IMR-90 (cell line): ENCODE measurements around the gene DERL3. TPM values are rescaled to one million over a fixed set of nuclear protein-coding genes. Genes with fewer than 3 reads are reported as not detected.

ENCODE experiments used
- ATAC-seq: fragments of 200-7000 bp; cut with Tn5 transposase; 2 replicates; pipeline ENCODE4 v1.9.1; 2020; ENCODE audit warnings: low read depth, mild to moderate bottlenecking, moderate library complexity
- BruUV-seq: library from RNA; stranded (reverse); fragments of 400-500 nt; replicated peaks from 2 replicates; lab custom pipeline; 2021; lab: Mats Ljungman, UMichigan
- CTCF ChIA-PET: fragments of 300-600 bp; formaldehyde crosslinking; extraction: SDS; loops from one replicate; lab custom pipeline; 2021; ENCODE audit warnings: antibody characterized with exemption; lab: Yijun Ruan, JAX
- POLR2A ChIA-PET: fragments of 300-600 bp; sonication (Branson Sonifier 250); formaldehyde crosslinking; loops from one replicate; lab custom pipeline; 2022; ENCODE audit warnings: antibody characterized with exemption; ENCODE audit not compliant: unreplicated experiment; lab: Charles Lee
- DNase-seq: peaks from one replicate; pipeline ENCODE4 v3.0.0; 2013
- H2AFZ ChIP-seq: replicated peaks from 2 replicates; pipeline ENCODE3; 2013; ENCODE audit warnings: low read length, mild to moderate bottlenecking; ENCODE audit not compliant: poor library complexity
- H2AK5ac ChIP-seq: 2 replicates; pipeline ENCODE4 v1.6.1; 2013; ENCODE audit warnings: low read depth, low read length, inconsistent platforms
- H2AK9ac ChIP-seq: replicated peaks from 2 replicates; pipeline ENCODE3; 2013; ENCODE audit warnings: mild to moderate bottlenecking, low read depth, low read length, moderate library complexity; ENCODE audit not compliant: poor library complexity
- H2BK120ac ChIP-seq: 2 replicates; pipeline ENCODE4 v1.6.1; 2013; ENCODE audit warnings: low read depth, low read length, inconsistent platforms
- H2BK15ac ChIP-seq: 3 replicates; pipeline ENCODE4 v1.6.1; 2013; ENCODE audit warnings: low read depth, low read length, inconsistent platforms
- H2BK20ac ChIP-seq: 2 replicates; pipeline ENCODE4 v1.6.1; 2013; ENCODE audit warnings: low read depth, mild to moderate bottlenecking, inconsistent platforms, low read length, moderate library complexity
- H2BK5ac ChIP-seq: 2 replicates; pipeline ENCODE4 v1.6.1; 2013; ENCODE audit warnings: mild to moderate bottlenecking, low read depth, low read length, inconsistent platforms; ENCODE audit not compliant: poor library complexity, severe bottlenecking
- H3K14ac ChIP-seq: replicated peaks from 2 replicates; pipeline ENCODE4 v1.6.1; 2013; ENCODE audit warnings: low read depth, low read length, inconsistent platforms
- H3K18ac ChIP-seq: 2 replicates; pipeline ENCODE4 v1.6.1; 2013; ENCODE audit warnings: low read depth, low read length, control low read depth
- H3K23ac ChIP-seq: 2 replicates; pipeline ENCODE4 v1.6.1; 2013; ENCODE audit warnings: low read depth, low read length, inconsistent platforms
- H3K27ac ChIP-seq: 2 replicates; pipeline ENCODE4 v1.5.1; 2013; ENCODE audit warnings: mild to moderate bottlenecking, control low read depth, low read length; ENCODE audit not compliant: insufficient read depth
- H3K27me3 ChIP-seq: 2 replicates; pipeline ENCODE4 v1.6.1; 2013; ENCODE audit warnings: low read length; ENCODE audit not compliant: control insufficient read depth, insufficient read depth
- H3K36me3 ChIP-seq: 2 replicates; pipeline ENCODE4 v1.6.1; 2013; ENCODE audit warnings: low read length, mixed read lengths; ENCODE audit not compliant: control insufficient read depth, insufficient read depth
- H3K4ac ChIP-seq: 2 replicates; pipeline ENCODE4 v1.6.1; 2013; ENCODE audit warnings: low read depth, low read length, inconsistent platforms
- H3K4me1 ChIP-seq: 2 replicates; pipeline ENCODE4 v1.6.1; 2013; ENCODE audit warnings: low read length, mixed read lengths; ENCODE audit not compliant: control insufficient read depth, insufficient read depth
- H3K4me2 ChIP-seq: 2 replicates; pipeline ENCODE4 v1.6.1; 2013; ENCODE audit warnings: low read depth, mild to moderate bottlenecking, control low read depth, low read length, moderate library complexity
- H3K4me3 ChIP-seq: 2 replicates; pipeline ENCODE4 v1.5.1; 2013; ENCODE audit warnings: low read depth, mild to moderate bottlenecking, control low read depth, low read length, moderate library complexity; ENCODE audit not compliant: insufficient read depth
- H3K56ac ChIP-seq: 2 replicates; pipeline ENCODE4 v1.6.1; 2013; ENCODE audit warnings: low read length, inconsistent platforms; ENCODE audit not compliant: insufficient read depth; ENCODE audit errors: extremely low read depth
- H3K79me1 ChIP-seq, 2 experiments: 2 replicates each; pipeline ENCODE4 v1.6.1; 2013; ENCODE audit warnings: low read length in 2 of 2, inconsistent platforms in 1 of 2, low read depth in 1 of 2
- H3K9ac ChIP-seq: 2 replicates; pipeline ENCODE4 v1.6.1; 2013; ENCODE audit warnings: low read depth, low read length, control low read depth
- H3K9me1 ChIP-seq: 2 replicates; pipeline ENCODE4 v1.6.1; 2013; ENCODE audit warnings: low read length, inconsistent platforms; ENCODE audit not compliant: insufficient read depth
- H3K9me3 ChIP-seq: 2 replicates; pipeline ENCODE4 v1.6.1; 2013; ENCODE audit warnings: low read length; ENCODE audit not compliant: control insufficient read depth, insufficient read depth
- H4K20me1 ChIP-seq: 2 replicates; pipeline ENCODE4 v1.6.1; 2013; ENCODE audit warnings: low read length, inconsistent platforms; ENCODE audit not compliant: insufficient read depth
- H4K5ac ChIP-seq: 2 replicates; pipeline ENCODE4 v1.6.1; 2013; ENCODE audit warnings: mild to moderate bottlenecking, low read depth, low read length, control low read depth
- H4K8ac ChIP-seq, 2 experiments: 2 replicates each; pipeline ENCODE4 v1.6.1; 2013; ENCODE audit warnings: low read depth in 2 of 2, low read length in 2 of 2, control low read depth in 1 of 2, inconsistent platforms in 1 of 2
- H4K91ac ChIP-seq: 2 replicates; pipeline ENCODE4 v1.6.1; 2013; ENCODE audit warnings: low read depth, low read length, inconsistent platforms; ENCODE audit not compliant: insufficient read depth
- BHLHE40 ChIP-seq: fragments of 150-350 bp; IDR thresholded peaks from 2 replicates; pipeline ENCODE4 v1.6.1; 2016; ENCODE audit warnings: mild to moderate bottlenecking, low read depth, low read length
- CEBPB ChIP-seq: IDR thresholded peaks from 2 replicates; pipeline ENCODE4 v1.6.1; 2012; ENCODE audit warnings: low read depth, low read length, improper control_type of control experiment
- CHD1 ChIP-seq: IDR thresholded peaks from 2 replicates; pipeline ENCODE4 v1.6.1; 2012; ENCODE audit warnings: low read depth, low read length, improper control_type of control experiment
- MAFK ChIP-seq: IDR thresholded peaks from 2 replicates; pipeline ENCODE4 v1.6.1; 2012; ENCODE audit warnings: low read depth, low read length, improper control_type of control experiment
- MAZ ChIP-seq: IDR thresholded peaks from 2 replicates; pipeline ENCODE4 v1.6.1; 2012; ENCODE audit warnings: low read depth, mild to moderate bottlenecking, low read length, improper control_type of control experiment, moderate library complexity, borderline replicate concordance
- MXI1 ChIP-seq: IDR thresholded peaks from 2 replicates; pipeline ENCODE4 v1.6.1; 2012; ENCODE audit warnings: low read depth, mild to moderate bottlenecking, low read length, moderate library complexity, borderline replicate concordance
- POLR2A ChIP-seq: IDR thresholded peaks from 2 replicates; pipeline ENCODE4 v1.6.1; 2012; ENCODE audit warnings: mild to moderate bottlenecking, low read depth, low read length
- RFX5 ChIP-seq: IDR thresholded peaks from 2 replicates; pipeline ENCODE4 v1.8.0; 2012; ENCODE audit warnings: low read depth, mild to moderate bottlenecking, low read length, moderate library complexity
- SMC3 ChIP-seq: fragments of 150-350 bp; IDR thresholded peaks from 2 replicates; pipeline ENCODE4 v1.6.1; 2016; ENCODE audit warnings: low read depth, mild to moderate bottlenecking, antibody characterized with exemption, low read length, moderate library complexity
- USF2 ChIP-seq: fragments of 150-350 bp; IDR thresholded peaks from 2 replicates; pipeline ENCODE4 v1.6.1; 2017; ENCODE audit warnings: mild to moderate bottlenecking, antibody characterized with exemption, low read length, low read depth
- WGBS, 2 experiments: methylation state at CpG; one replicate each; pipeline versions ENCODE4 v1.1.5 to v1.1.7; 2013; ENCODE audit warnings: missing lambda C conversion rate in 2 of 2; ENCODE audit not compliant: insufficient read length in 1 of 2; ENCODE audit errors: extremely low coverage in 2 of 2; 5-methylcytosine and 5-hydroxymethylcytosine counted together
- dilution Hi-C: fragments of 300-500 bp; cut with HindIII; formaldehyde crosslinking; loops from one replicate; pipeline ENCODE4 v1.14.3; 2018; ENCODE audit warnings: low sequenced_read_pairs; ENCODE audit not compliant: unreplicated experiment
- in situ Hi-C: fragments of 300-500 bp; cut with MboI; formaldehyde crosslinking; loops from 3 replicates; pipeline ENCODE4 v1.14.3; 2019; ENCODE audit warnings: low sequenced_read_pairs, inconsistent platforms, mixed read lengths
- intact Hi-C: fragments of 100-400 bp; cut with micrococcal nuclease; formaldehyde crosslinking; loops from 2 replicates; pipeline ENCODE4 v1.10.0; 2022
- polyA plus RNA-seq, 3 experiments: library from polyadenylated mRNA; depleted of rRNA; stranded (reverse); fragments of >200 nt; gene quantifications; 2 replicates each; pipeline ENCODE4 v1.2.3, GENCODE V29; 2012; ENCODE audit warnings: low replicate concordance in 1 of 3
- total RNA-seq: library from RNA; depleted of rRNA; stranded (reverse); fragments of >200 nt; gene quantifications from 2 replicates; pipeline ENCODE4 v1.2.3, GENCODE V29; 2012
- TF ChIP-seq, protein P1 (sequence below): conservative IDR thresholded peaks from 2 replicates; pipeline ENCODE4 v1.5.1; 2012; ENCODE audit warnings: mild to moderate bottlenecking, low read depth, low read length, improper control_type of control experiment

DERL3 gene
- total and polyA plus RNA-seq, 2 of the 4 experiments (the other 2 are of a cell fraction) = 0.18 to 0.62 TPM

DNA sequence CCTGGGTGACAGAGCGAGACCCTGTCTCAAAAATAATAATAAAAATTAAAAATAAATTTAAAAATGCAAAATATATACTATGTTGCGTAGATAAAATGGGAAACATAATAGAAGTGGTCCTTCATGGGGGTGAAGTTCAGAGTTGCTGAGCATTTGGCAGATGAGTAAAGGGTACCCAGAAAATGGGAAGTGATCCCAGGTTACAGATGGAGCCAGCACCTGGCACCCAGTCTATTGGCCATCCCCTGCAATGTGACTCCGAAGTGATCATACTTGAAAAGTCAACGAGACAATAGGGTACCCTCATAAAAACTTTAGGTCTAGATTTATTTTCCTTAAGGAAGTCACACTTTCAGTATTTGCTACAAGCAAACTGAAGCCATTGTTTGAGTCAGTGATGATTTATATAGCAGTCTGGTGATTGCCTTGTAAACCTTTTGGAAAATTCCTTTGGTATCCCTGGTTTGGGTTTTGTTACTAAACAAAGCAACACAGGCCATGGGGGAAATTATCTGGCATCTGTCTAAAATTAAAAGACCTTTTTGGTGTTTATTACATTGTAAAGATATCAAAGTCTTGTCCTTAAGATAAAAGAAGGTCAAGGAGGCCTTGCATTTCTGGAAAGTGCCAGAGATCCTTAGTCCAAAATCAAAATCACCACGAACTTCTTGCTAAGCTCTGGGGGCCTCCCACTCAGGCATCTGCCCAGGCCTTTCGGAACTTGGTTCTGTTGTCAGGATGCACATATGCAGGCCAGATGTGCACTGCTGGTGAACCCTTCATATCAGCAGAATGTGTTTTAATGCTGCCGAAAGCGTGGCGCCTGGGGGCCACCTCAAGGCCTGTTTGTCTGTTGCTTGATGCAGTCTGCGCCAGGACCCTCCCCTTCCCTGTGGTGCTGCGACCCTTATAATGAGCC is 47.7 kb downstream of the DERL3 start:
- Histone ChIP-seq H3K9ac (peak overlapping the region; percentile 9; the same call in 1 of the 2 replicates), H3K4me1 (peaks cover 16% of the 10 kb centered on the region), H3K23ac (no peak overlapping the region), H3K14ac (no peak overlapping the region), H3K9me1 (peaks cover 17% of the 10 kb centered on the region), H2AFZ (no peak overlapping the region), H4K91ac (no peak overlapping the region), H2AK9ac (peak overlapping the region; percentile 52), H3K18ac (no peak overlapping the region), H2BK20ac (no peak overlapping the region), H3K4me2 (peak overlapping the region; percentile 10; the same call in 1 of the 2 replicates), H3K4me3 (no peak overlapping the region), H2AK5ac (no peak overlapping the region), H3K9me3 (no peaks in the 10 kb centered on the region), H4K5ac (no peak overlapping the region), H2BK15ac (no peak overlapping the region), H3K56ac (no peak overlapping the region), H3K4ac (no peak overlapping the region), H3K27ac (peak overlapping the region; percentile 33; the same call in 1 of the 2 replicates), H3K27me3 (no peaks in the 10 kb centered on the region), H2BK5ac (no peak overlapping the region), H3K79me1 (peaks cover 47 to 64% of the 10 kb centered on the region in 2 experiments), H2BK120ac (no peak overlapping the region), H4K20me1 (peaks cover 62% of the 10 kb centered on the region), H4K8ac (peak overlapping the region in 1 of 2 experiments; percentile 14; a peak in 1 of 4 replicates), H3K36me3 (peaks cover 39% of the 10 kb centered on the region)
- ATAC-seq (no peak), DNase-seq (peak; percentile 72)
- ChIA-PET POLR2A (no interaction called here), CTCF (no interaction called here)
- TF ChIP-seq MXI1 = no peak
- no peak for TF ChIP-seq BHLHE40
- TF ChIP-seq MAZ = no peak
- TF ChIP-seq, protein P1, sequence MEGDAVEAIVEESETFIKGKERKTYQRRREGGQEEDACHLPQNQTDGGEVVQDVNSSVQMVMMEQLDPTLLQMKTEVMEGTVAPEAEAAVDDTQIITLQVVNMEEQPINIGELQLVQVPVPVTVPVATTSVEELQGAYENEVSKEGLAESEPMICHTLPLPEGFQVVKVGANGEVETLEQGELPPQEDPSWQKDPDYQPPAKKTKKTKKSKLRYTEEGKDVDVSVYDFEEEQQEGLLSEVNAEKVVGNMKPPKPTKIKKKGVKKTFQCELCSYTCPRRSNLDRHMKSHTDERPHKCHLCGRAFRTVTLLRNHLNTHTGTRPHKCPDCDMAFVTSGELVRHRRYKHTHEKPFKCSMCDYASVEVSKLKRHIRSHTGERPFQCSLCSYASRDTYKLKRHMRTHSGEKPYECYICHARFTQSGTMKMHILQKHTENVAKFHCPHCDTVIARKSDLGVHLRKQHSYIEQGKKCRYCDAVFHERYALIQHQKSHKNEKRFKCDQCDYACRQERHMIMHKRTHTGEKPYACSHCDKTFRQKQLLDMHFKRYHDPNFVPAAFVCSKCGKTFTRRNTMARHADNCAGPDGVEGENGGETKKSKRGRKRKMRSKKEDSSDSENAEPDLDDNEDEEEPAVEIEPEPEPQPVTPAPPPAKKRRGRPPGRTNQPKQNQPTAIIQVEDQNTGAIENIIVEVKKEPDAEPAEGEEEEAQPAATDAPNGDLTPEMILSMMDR = no peak
- no peak for TF ChIP-seq CEBPB
- no peak for TF ChIP-seq CHD1
- TF ChIP-seq RFX5 = no peak
- no peak for TF ChIP-seq USF2
- no peak for TF ChIP-seq MAFK
- TF ChIP-seq POLR2A = no peak
- TF ChIP-seq SMC3 = no peak
- dilution Hi-C loops (no loop called here), intact Hi-C loops (no loop called here), in situ Hi-C loops (no loop called here)
- 71% methylated on average over 5 of the region's 11 CpGs; no CpG with 5 or more reads in 1 of the 2 experiments for WGBS, 2 experiments
- no TSS peak for BruUV-seq
